ENCODE results near the gene NT5DC1. TPM values are rescaled to one million over a fixed set of nuclear protein-coding genes. Genes with fewer than 3 reads are reported as not detected.
A peak's percentile ranks its signal among the peaks of the same experiment; 100 is the strongest.

NT5DC1 gene
- total and polyA plus RNA-seq, 12 donors = 13.7 to 90.9 (median 36.3) TPM

DNA sequence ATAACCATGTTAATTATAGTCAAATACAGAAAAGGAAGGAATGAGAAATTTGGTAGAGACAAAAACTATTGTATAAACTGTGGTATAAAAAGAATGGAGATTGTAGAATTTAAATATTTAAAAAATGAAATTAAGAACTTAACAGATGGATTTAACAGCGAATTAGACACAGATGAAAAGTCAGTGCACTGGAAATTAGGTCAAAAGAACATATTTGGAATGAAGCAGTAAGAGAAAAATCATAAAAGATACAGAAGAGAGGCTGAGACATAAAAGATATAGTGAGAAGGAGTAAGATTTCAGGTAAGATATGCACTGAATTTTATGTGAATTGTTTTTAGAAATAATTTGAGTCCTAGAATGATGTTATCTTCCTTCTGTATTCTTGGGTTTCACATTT lies 139.2 kb downstream of the NT5DC1 start:
- Histone ChIP-seq H3K27ac (no peak overlapping the region), H3K4me3 (no peak overlapping the region)
- 96 to 97% (median 96%) methylated on average over 1 of the region's 1 CpG for WGBS, 4 donors

DNA sequence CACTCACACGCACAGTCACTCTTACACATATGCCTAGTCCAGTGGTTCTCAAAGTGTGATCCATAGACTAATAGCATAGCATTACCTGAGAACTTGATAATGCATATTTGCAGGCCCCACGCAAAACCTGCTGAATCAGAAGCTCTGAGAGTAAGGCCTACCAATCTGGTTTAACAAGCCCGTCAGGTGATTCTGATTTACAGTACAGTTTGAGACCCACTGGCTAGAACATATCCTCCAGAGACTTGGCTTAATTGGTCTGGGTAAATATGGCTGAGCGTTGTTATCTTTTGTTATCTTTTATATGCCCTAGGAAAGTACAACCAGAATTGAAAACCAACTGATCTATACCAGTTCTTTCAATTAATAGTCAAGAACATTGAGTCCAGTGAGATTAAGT lies 143.6 kb downstream of the NT5DC1 start:
- Histone ChIP-seq H3K27me3 (no peaks in the 10 kb centered on the region), H3K27ac (no peak overlapping the region), H3K4me1 (replicated peaks in 1 of 2) (peaks cover 5 to 33% of the 10 kb centered on the region in 2 donors), H3K4me3 (no peak overlapping the region), H3K9me3 (replicated peaks in 1 of 3) (no peaks in the 10 kb centered on the region), H3K36me3 (replicated peaks in 1 of 2) (peaks cover 0 to 4% of the 10 kb centered on the region in 2 donors)
- 85 to 96% (median 91%) methylated on average over 4 of the region's 4 CpGs for WGBS, 4 donors
- intact Hi-C loops (cut with DNase I) = no loop called here
- TF ChIP-seq, protein P1, sequence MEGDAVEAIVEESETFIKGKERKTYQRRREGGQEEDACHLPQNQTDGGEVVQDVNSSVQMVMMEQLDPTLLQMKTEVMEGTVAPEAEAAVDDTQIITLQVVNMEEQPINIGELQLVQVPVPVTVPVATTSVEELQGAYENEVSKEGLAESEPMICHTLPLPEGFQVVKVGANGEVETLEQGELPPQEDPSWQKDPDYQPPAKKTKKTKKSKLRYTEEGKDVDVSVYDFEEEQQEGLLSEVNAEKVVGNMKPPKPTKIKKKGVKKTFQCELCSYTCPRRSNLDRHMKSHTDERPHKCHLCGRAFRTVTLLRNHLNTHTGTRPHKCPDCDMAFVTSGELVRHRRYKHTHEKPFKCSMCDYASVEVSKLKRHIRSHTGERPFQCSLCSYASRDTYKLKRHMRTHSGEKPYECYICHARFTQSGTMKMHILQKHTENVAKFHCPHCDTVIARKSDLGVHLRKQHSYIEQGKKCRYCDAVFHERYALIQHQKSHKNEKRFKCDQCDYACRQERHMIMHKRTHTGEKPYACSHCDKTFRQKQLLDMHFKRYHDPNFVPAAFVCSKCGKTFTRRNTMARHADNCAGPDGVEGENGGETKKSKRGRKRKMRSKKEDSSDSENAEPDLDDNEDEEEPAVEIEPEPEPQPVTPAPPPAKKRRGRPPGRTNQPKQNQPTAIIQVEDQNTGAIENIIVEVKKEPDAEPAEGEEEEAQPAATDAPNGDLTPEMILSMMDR (IDR thresholded peaks at IDR 0.05) = no peak
- TF ChIP-seq POLR2A (IDR thresholded peaks at IDR 0.05) = no peak
- no peak for DNase-seq

More for the DNA sequence above, 139.2 kb downstream of the NT5DC1 start:
- TF ChIP-seq POLR2A (IDR thresholded peaks at IDR 0.05) = no peak
- TF ChIP-seq, protein P1 (IDR thresholded peaks at IDR 0.05) = no peak
- Histone ChIP-seq H3K9me3 (replicated peaks in 1 of 3) (no peaks in the 10 kb centered on the region), H3K36me3 (replicated peaks in 1 of 2) (peaks cover 0 to 19% of the 10 kb centered on the region in 2 donors), H3K4me1 (replicated peaks in 1 of 2) (peaks cover 0 to 8% of the 10 kb centered on the region in 2 donors), H3K27me3 (no peaks in the 10 kb centered on the region)
- intact Hi-C loops (cut with DNase I) = no loop called here
- no peak for DNase-seq

DNA sequence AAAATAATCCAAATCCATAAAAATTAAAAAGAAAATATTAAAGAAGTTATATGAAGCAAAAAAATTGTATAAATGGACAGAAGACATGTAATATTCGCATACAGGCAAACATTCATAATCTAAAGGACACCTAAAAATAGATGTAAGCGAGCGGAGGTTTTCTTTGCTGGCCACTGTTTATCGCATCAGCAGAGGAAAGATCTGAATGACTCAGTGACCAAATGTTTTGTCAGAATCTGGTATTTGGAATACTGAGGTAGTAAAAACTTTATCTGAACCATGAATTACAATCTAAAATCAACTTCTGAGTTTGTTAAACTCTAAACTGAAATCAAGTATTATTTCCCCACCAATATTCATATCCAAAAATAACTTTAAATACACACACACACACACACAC lies 145.4 kb downstream of the NT5DC1 start:
- peak in 4 of 7 donors; percentile 27 to 49 (median 41) for DNase-seq
- Histone ChIP-seq H3K27ac (peak overlapping the region in 4 of 5 donors; percentile 27 to 61 (median 46)), H3K4me3 (no peak overlapping the region), H3K9me3 (replicated peaks in 1 of 3) (no peaks in the 10 kb centered on the region), H3K4me1 (replicated peaks in 1 of 2) (peaks cover 15 to 52% of the 10 kb centered on the region in 2 donors), H3K27me3 (no peaks in the 10 kb centered on the region), H3K36me3 (replicated peaks in 1 of 2) (no peaks in the 10 kb centered on the region)
- TF ChIP-seq, protein P1 (IDR thresholded peaks at IDR 0.05) = no peak
- no peak for TF ChIP-seq POLR2A (IDR thresholded peaks at IDR 0.05)
- intact Hi-C loops (cut with DNase I) = no loop called here
- 55 to 59% (median 58%) methylated on average over 4 of the region's 4 CpGs for WGBS, 4 donors

DNA sequence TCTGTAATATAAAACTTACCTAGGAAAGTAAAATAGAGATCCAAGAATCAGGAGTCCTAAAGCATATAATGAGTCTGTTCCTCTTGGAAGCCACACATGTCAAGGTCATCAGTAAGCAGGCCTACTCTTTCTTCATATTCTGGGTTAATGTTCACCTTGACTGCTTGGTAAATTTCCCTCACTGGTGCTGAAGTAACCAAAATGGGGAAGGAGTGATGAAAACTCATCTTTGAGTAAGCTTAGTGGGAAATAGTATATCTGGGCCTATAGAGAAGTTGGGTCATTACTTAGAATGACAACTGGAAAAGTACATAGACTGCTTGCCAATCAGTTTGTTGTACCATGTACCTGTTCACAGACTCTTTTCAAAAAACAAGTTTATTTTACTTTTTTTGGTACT lies 146.6 kb downstream of the NT5DC1 start:
- Histone ChIP-seq H3K36me3 (replicated peaks in 1 of 2) (no peaks in the 10 kb centered on the region), H3K4me3 (no peak overlapping the region), H3K9me3 (replicated peaks in 1 of 3) (no peaks in the 10 kb centered on the region), H3K4me1 (replicated peaks in 1 of 2) (peaks cover 25 to 63% of the 10 kb centered on the region in 2 donors), H3K27me3 (no peaks in the 10 kb centered on the region), H3K27ac (peak overlapping the region in 3 of 5 donors; percentile 37 to 61 (median 52))
- TF ChIP-seq, protein P1 (IDR thresholded peaks at IDR 0.05) = no peak
- TF ChIP-seq POLR2A (IDR thresholded peaks at IDR 0.05) = no peak
- no peak for DNase-seq
- intact Hi-C loops (cut with DNase I) = no loop called here

Measured in adrenal gland (tissue), 12 donors.